Panc1 (cell line): ENCODE data around the gene LINC01488. TPM values are rescaled to one million over a fixed set of nuclear protein-coding genes. Genes with fewer than 3 reads are reported as not detected.
A peak's percentile ranks its signal among the peaks of the same experiment; 100 is the strongest.

ENCODE experiments used
- ATAC-seq: fragments of 200-7000 bp; cut with Tn5 transposase; 2 replicates; pipeline ENCODE4 v1.9.1; 2020; ENCODE audit warnings: mild to moderate bottlenecking, moderate library complexity
- BruUV-seq: library from RNA; stranded (reverse); fragments of 400-500 nt; replicated peaks from 2 replicates; lab custom pipeline; 2021; lab: Mats Ljungman, UMichigan
- CTCF ChIA-PET: fragments of 300-600 bp; sonication (Branson Sonifier 250); formaldehyde crosslinking; loops from one replicate; lab custom pipeline; 2022; ENCODE audit warnings: antibody characterized with exemption; lab: Charles Lee
- POLR2A ChIA-PET: fragments of 300-600 bp; sonication (Branson Sonifier 250); formaldehyde crosslinking; loops from one replicate; lab custom pipeline; 2022; ENCODE audit warnings: antibody characterized with exemption; lab: Charles Lee
- DNase-seq: peaks from one replicate; pipeline ENCODE4 v3.0.0-alpha.2; 2010; ENCODE audit warnings: low read depth, low spot score
- H3K27ac ChIP-seq: 2 replicates; pipeline ENCODE4 v1.5.1; 2011; ENCODE audit warnings: mild to moderate bottlenecking, low read length, inconsistent platforms
- H3K27me3 ChIP-seq: fragments of 200-500 bp; sonication (Bioruptor generic); 2 replicates; pipeline ENCODE4 v1.6.0; 2014; ENCODE audit warnings: low read length, inconsistent platforms; ENCODE audit not compliant: control insufficient read depth, insufficient read depth
- H3K36me3 ChIP-seq: fragments of 200-500 bp; sonication (Bioruptor generic); 2 replicates; pipeline ENCODE4 v1.5.1; 2014; ENCODE audit warnings: inconsistent platforms, mild to moderate bottlenecking, low read length, moderate library complexity; ENCODE audit not compliant: control insufficient read depth, insufficient read depth
- H3K4me1 ChIP-seq: 2 replicates; pipeline ENCODE4 v1.5.1; 2011; ENCODE audit warnings: inconsistent platforms, mild to moderate bottlenecking, low read length, moderate library complexity; ENCODE audit not compliant: control insufficient read depth, insufficient read depth
- H3K4me3 ChIP-seq, 2 experiments: 2 replicates each; pipeline ENCODE4 v1.5.1; 2011 to 2012; ENCODE audit warnings: low read depth in 2 of 2, low read length in 2 of 2, mild to moderate bottlenecking in 2 of 2, inconsistent platforms in 1 of 2, moderate library complexity in 1 of 2
- H3K9me3 ChIP-seq: fragments of 200-500 bp; sonication (Bioruptor generic); 2 replicates; pipeline ENCODE4 v1.5.1; 2014; ENCODE audit warnings: low read depth, mild to moderate bottlenecking, inconsistent platforms, low read length, moderate library complexity; ENCODE audit not compliant: control insufficient read depth, insufficient read depth
- POLR2AphosphoS5 ChIP-seq: IDR thresholded peaks from 2 replicates; pipeline ENCODE4 v1.6.1; 2012; ENCODE audit warnings: mild to moderate bottlenecking, low read depth, low read length, moderate library complexity
- SIN3A ChIP-seq: IDR thresholded peaks from 2 replicates; pipeline ENCODE4 v1.6.1; 2012; ENCODE audit warnings: low read depth, mild to moderate bottlenecking, low read length, moderate library complexity, borderline replicate concordance; ENCODE audit not compliant: insufficient read depth
- TCF7L2 ChIP-seq: IDR thresholded peaks from 2 replicates; pipeline ENCODE4 v1.6.1; 2011; ENCODE audit warnings: mild to moderate bottlenecking, low read depth, low read length, inconsistent platforms
- in situ Hi-C: cut with HindIII; loops from 2 replicates; pipeline ENCODE4 v1.10.0; 2016; ENCODE audit warnings: low sequenced_read_pairs, low pct_unique_long_range_greater_than_20kb
- intact Hi-C: fragments of 100-400 bp; cut with micrococcal nuclease; formaldehyde crosslinking; loops from one replicate; pipeline ENCODE4 v1.10.0; 2022; ENCODE audit not compliant: unreplicated experiment
- total RNA-seq: library from RNA; stranded (reverse); gene quantifications from one replicate; pipeline ENCODE4 v1.2.1, GENCODE V29; 2021; ENCODE audit not compliant: unreplicated experiment
- TF ChIP-seq, protein P1 (sequence below), 2 experiments: IDR thresholded peaks; 2 replicates each; pipeline ENCODE4 v1.6.1; 2011 to 2012; ENCODE audit warnings: low read depth in 2 of 2, control low read depth in 1 of 2, low read length in 1 of 2, mild to moderate bottlenecking in 1 of 2, moderate library complexity in 1 of 2; ENCODE audit not compliant: insufficient read depth in 1 of 2
- TF ChIP-seq, protein P2 (sequence below): fragments of 450-650 bp; IDR thresholded peaks from 2 replicates; pipeline ENCODE4 v1.5.1; 2017; ENCODE audit warnings: mild to moderate bottlenecking

The LINC01488 gene
- total RNA-seq, 1 experiment from 2014 or later = not detected

DNA sequence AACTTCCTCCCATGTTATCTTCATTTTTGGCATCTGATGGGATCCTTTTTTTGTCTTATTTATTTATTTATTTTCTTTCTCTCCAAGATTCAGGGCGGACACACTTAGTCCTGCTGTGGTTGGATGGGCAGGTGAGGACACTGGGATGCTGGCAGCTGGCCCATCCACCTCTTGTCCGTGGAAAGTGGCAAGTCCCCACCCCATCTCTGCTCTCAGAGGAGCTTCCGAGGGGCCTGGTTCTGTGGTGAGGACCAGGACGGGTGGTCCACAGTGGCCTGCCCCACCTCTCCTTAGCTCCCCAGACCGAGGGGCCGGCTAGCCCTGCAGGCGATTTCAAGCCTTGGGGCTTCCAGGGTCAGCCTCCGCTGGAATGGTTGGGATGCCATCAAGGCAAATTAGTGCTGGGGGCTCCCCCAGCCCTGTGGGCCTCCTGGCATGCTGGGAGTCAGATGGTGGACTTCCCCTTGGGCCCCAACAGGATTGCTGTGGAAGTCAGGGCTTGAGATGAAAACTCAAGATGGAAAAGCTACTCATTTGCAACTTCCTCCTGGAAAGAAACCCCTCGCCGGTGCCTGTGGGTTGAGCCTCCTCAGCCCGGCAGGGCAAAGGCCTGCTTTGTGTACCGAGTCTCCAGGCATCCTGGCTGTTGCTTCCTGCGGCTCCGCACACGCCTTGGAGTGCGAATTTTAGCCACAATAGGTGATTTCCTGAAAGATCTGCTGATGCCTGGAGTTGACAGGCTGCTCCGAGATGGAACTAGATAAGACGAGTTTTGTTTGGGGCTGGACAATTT is 31.2 kb upstream of the LINC01488 start:
- Histone ChIP-seq H3K4me1 (peaks cover 28% of the 10 kb centered on the region), H3K4me3 (no peak overlapping the region), H3K36me3 (no peaks in the 10 kb centered on the region), H3K9me3 (no peaks in the 10 kb centered on the region), H3K27ac (0 out of 2 replicates have a peak overlapping the region, but pooled peaks have one; percentile 13), H3K27me3 (no peaks in the 10 kb centered on the region)
- in situ Hi-C loops = no loop called here
- intact Hi-C loops = no loop called here
- ChIA-PET POLR2A (no interaction called here), CTCF (no interaction called here)
- TF ChIP-seq POLR2AphosphoS5 (no peak), SIN3A (no peak), TCF7L2 (no peak)
- TF ChIP-seq, protein P1, sequence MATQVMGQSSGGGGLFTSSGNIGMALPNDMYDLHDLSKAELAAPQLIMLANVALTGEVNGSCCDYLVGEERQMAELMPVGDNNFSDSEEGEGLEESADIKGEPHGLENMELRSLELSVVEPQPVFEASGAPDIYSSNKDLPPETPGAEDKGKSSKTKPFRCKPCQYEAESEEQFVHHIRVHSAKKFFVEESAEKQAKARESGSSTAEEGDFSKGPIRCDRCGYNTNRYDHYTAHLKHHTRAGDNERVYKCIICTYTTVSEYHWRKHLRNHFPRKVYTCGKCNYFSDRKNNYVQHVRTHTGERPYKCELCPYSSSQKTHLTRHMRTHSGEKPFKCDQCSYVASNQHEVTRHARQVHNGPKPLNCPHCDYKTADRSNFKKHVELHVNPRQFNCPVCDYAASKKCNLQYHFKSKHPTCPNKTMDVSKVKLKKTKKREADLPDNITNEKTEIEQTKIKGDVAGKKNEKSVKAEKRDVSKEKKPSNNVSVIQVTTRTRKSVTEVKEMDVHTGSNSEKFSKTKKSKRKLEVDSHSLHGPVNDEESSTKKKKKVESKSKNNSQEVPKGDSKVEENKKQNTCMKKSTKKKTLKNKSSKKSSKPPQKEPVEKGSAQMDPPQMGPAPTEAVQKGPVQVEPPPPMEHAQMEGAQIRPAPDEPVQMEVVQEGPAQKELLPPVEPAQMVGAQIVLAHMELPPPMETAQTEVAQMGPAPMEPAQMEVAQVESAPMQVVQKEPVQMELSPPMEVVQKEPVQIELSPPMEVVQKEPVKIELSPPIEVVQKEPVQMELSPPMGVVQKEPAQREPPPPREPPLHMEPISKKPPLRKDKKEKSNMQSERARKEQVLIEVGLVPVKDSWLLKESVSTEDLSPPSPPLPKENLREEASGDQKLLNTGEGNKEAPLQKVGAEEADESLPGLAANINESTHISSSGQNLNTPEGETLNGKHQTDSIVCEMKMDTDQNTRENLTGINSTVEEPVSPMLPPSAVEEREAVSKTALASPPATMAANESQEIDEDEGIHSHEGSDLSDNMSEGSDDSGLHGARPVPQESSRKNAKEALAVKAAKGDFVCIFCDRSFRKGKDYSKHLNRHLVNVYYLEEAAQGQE (IDR thresholded peaks at IDR 0.05; ENCODE audit: insufficient read depth in 1 of 2, low read depth in 2 of 2, low read length in 1 of 2) = no peak
- DNase-seq = no peak
- no peak for ATAC-seq
- BruUV-seq = no TSS peak

- ChIA-PET CTCF (no interaction called here), POLR2A (no interaction called here)
- no peak overlapping the region for H3K27ac ChIP-seq
- no peak overlapping the region for H3K4me3 ChIP-seq
- no peaks in the 10 kb centered on the region for H3K27me3 ChIP-seq
- H3K4me1 ChIP-seq = peaks cover 28% of the 10 kb centered on the region
- H3K9me3 ChIP-seq = no peaks in the 10 kb centered on the region
- ATAC-seq (no peak), DNase-seq (no peak)
- intact Hi-C loops (no loop called here), in situ Hi-C loops (no loop called here)
- TF ChIP-seq POLR2AphosphoS5 = no peak
- TF ChIP-seq SIN3A = no peak
- TF ChIP-seq, protein P1 (IDR thresholded peaks at IDR 0.05; ENCODE audit: insufficient read depth in 1 of 2, low read depth in 2 of 2, low read length in 1 of 2) = no peak
- TF ChIP-seq TCF7L2 = no peak
- TF ChIP-seq, protein P2, sequence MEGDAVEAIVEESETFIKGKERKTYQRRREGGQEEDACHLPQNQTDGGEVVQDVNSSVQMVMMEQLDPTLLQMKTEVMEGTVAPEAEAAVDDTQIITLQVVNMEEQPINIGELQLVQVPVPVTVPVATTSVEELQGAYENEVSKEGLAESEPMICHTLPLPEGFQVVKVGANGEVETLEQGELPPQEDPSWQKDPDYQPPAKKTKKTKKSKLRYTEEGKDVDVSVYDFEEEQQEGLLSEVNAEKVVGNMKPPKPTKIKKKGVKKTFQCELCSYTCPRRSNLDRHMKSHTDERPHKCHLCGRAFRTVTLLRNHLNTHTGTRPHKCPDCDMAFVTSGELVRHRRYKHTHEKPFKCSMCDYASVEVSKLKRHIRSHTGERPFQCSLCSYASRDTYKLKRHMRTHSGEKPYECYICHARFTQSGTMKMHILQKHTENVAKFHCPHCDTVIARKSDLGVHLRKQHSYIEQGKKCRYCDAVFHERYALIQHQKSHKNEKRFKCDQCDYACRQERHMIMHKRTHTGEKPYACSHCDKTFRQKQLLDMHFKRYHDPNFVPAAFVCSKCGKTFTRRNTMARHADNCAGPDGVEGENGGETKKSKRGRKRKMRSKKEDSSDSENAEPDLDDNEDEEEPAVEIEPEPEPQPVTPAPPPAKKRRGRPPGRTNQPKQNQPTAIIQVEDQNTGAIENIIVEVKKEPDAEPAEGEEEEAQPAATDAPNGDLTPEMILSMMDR = no peak
- BruUV-seq = no TSS peak
- no peaks in the 10 kb centered on the region for H3K36me3 ChIP-seq
Observed at GRCh38 chr11:69450857-69451220, 30.6 kb upstream of the LINC01488 start.
